GM12878 (cell line): ENCODE measurements around the gene ISOC2. TPM values are rescaled to one million over a fixed set of nuclear protein-coding genes. Genes with fewer than 3 reads are reported as not detected.

Experiments
- ATAC-seq: fragments of 200-7000 bp; cut with Tn5 transposase; 3 replicates; pipeline ENCODE4 v1.9.1; 2020; ENCODE audit warnings: mild to moderate bottlenecking, moderate library complexity
- BruUV-seq: library from RNA; stranded (reverse); fragments of 400-500 nt; replicated peaks from 2 replicates; lab custom pipeline; 2021; lab: Mats Ljungman, UMichigan
- CTCF ChIA-PET: fragments of 300-600 bp; sonication (Branson Sonifier 250); formaldehyde crosslinking; extraction: SDS; loops from one replicate; lab custom pipeline; 2021; ENCODE audit warnings: inconsistent platforms; lab: Yijun Ruan, JAX
- POLR2A ChIA-PET: fragments of 350-600 bp; formaldehyde crosslinking; extraction: SDS; loops from one replicate; lab custom pipeline; 2021; ENCODE audit warnings: inconsistent platforms; lab: Charles Lee
- RAD21 ChIA-PET: fragments of 300-600 bp; sonication (Branson Sonifier 250); formaldehyde crosslinking; loops from one replicate; lab custom pipeline; 2023; ENCODE audit warnings: antibody characterized with exemption; ENCODE audit not compliant: unreplicated experiment; lab: Charles Lee
- SMC1A ChIA-PET: fragments of 300-600 bp; sonication (Branson Sonifier 250); formaldehyde crosslinking; loops from one replicate; lab custom pipeline; 2023; ENCODE audit not compliant: unreplicated experiment, uncharacterized antibody; lab: Charles Lee
- DNase-seq: peaks from one replicate; pipeline ENCODE4 v3.0.0-alpha.2; 2011; ENCODE audit warnings: low read depth, low spot score
- FAIRE-seq: peaks from 3 replicates; lab custom pipeline; 2011; peaks lifted over from hg19 to GRCh38; lab: Jason Lieb, UNC
- H2AFZ ChIP-seq: 2 replicates; pipeline ENCODE4 v1.6.0; 2011; ENCODE audit warnings: low read depth, low read length, control low read depth; ENCODE audit not compliant: control insufficient read depth
- H3K27ac ChIP-seq: 2 replicates; pipeline ENCODE4 v1.5.1; 2011; ENCODE audit warnings: control low read depth; ENCODE audit not compliant: control insufficient read depth, insufficient read depth
- H3K27me3 ChIP-seq, 2 experiments: replicated peaks in 1 of 2; 2 replicates each; pipeline versions ENCODE4 v1.6.0 to v1.6.1; 2011; ENCODE audit warnings: low read length in 1 of 2; ENCODE audit not compliant: control insufficient read depth in 2 of 2, insufficient read depth in 2 of 2
- H3K36me3 ChIP-seq, 2 experiments: 2 replicates each; pipeline ENCODE4 v1.5.1; 2011; ENCODE audit warnings: low read length in 1 of 2; ENCODE audit not compliant: control insufficient read depth in 2 of 2, insufficient read depth in 2 of 2
- H3K4me1 ChIP-seq: 2 replicates; pipeline ENCODE4 v1.6.1; 2011; ENCODE audit warnings: mild to moderate bottlenecking, low read length, moderate library complexity, mixed read lengths; ENCODE audit not compliant: control insufficient read depth, insufficient read depth
- H3K4me2 ChIP-seq: 2 replicates; pipeline ENCODE4 v1.6.0; 2011; ENCODE audit warnings: control low read depth; ENCODE audit not compliant: control insufficient read depth, insufficient read depth
- H3K4me3 ChIP-seq: fragments of 200-600 bp; sonication (generic); 2 replicates; pipeline ENCODE4 v1.5.1; 2016
- H3K79me2 ChIP-seq: 2 replicates; pipeline ENCODE4 v1.6.0; 2011; ENCODE audit warnings: low read length; ENCODE audit not compliant: control insufficient read depth, insufficient read depth
- H3K9ac ChIP-seq: 2 replicates; pipeline ENCODE4 v1.8.0; 2011; ENCODE audit warnings: low read length, control low read depth, mixed read lengths; ENCODE audit not compliant: control insufficient read depth, insufficient read depth
- H3K9me3 ChIP-seq: replicated peaks from 3 replicates; pipeline ENCODE4 v1.5.1; 2011; ENCODE audit warnings: mild to moderate bottlenecking, low read length; ENCODE audit not compliant: control insufficient read depth, insufficient read depth
- H4K20me1 ChIP-seq: 2 replicates; pipeline ENCODE4 v1.6.0; 2011; ENCODE audit not compliant: control insufficient read depth, insufficient read depth
- CREB1 ChIP-seq: IDR thresholded peaks from 2 replicates; pipeline ENCODE4 v1.6.1; 2012; ENCODE audit warnings: low read depth, mild to moderate bottlenecking, inconsistent platforms
- CREM ChIP-seq: IDR thresholded peaks from 2 replicates; pipeline ENCODE4 v1.6.1; 2014; ENCODE audit warnings: antibody characterized with exemption, low read depth
- FOS ChIP-seq: IDR thresholded peaks from 3 replicates; pipeline ENCODE4 v1.6.1; 2011; ENCODE audit warnings: borderline replicate concordance; ENCODE audit not compliant: insufficient read length; ENCODE audit errors: extremely low read depth
- HCFC1 ChIP-seq: fragments of 150-350 bp; IDR thresholded peaks from 2 replicates; pipeline ENCODE4 v1.6.1; 2014; ENCODE audit warnings: low read length
- HSF1 ChIP-seq: fragments of 150-350 bp; IDR thresholded peaks from 2 replicates; pipeline ENCODE4 v1.6.1; 2014; ENCODE audit warnings: mild to moderate bottlenecking, low read depth, low read length
- MEF2B ChIP-seq: fragments of 450-650 bp; IDR thresholded peaks from 2 replicates; pipeline ENCODE4 v1.6.1; 2018; ENCODE audit warnings: mild to moderate bottlenecking, moderate library complexity; ENCODE audit not compliant: partially characterized antibody, poor library complexity, severe bottlenecking
- MTA2 ChIP-seq: fragments of 450-650 bp; IDR thresholded peaks from 2 replicates; pipeline ENCODE4 v1.6.1; 2016; ENCODE audit warnings: low read depth, mild to moderate bottlenecking, moderate library complexity
- POLR2A ChIP-seq: IDR thresholded peaks from 2 replicates; pipeline ENCODE4 v1.6.1; 2011; ENCODE audit warnings: low read depth, mild to moderate bottlenecking, low read length
- RAD21 ChIP-seq: IDR thresholded peaks from 2 replicates; pipeline ENCODE4 v1.6.1; 2011; ENCODE audit warnings: mild to moderate bottlenecking, low read depth, low read length, moderate library complexity; ENCODE audit not compliant: insufficient read depth
- SP1 ChIP-seq: IDR thresholded peaks from one replicate; pipeline ENCODE4 v1.6.1; 2011; ENCODE audit warnings: low read depth, low read length
- SPI1 ChIP-seq: IDR thresholded peaks from 2 replicates; pipeline ENCODE4 v1.6.1; 2011; ENCODE audit warnings: low read depth, mild to moderate bottlenecking, low read length, moderate library complexity, borderline replicate concordance; ENCODE audit not compliant: insufficient read depth
- SRF ChIP-seq, 2 experiments: IDR thresholded peaks; 2 replicates each; pipeline ENCODE4 v1.6.1; 2011; ENCODE audit warnings: low read depth in 2 of 2, low read length in 2 of 2, mild to moderate bottlenecking in 1 of 2, moderate library complexity in 1 of 2
- TAF1 ChIP-seq: IDR thresholded peaks from 2 replicates; pipeline ENCODE4 v1.6.1; 2011; ENCODE audit warnings: mild to moderate bottlenecking, low read depth, low read length, borderline replicate concordance
- TBL1XR1 ChIP-seq: IDR thresholded peaks from 2 replicates; pipeline ENCODE4 v1.6.1; 2012; ENCODE audit warnings: low read depth, low read length, improper control_type of control experiment
- TCF3 ChIP-seq: IDR thresholded peaks from 2 replicates; pipeline ENCODE4 v1.6.1; 2012; ENCODE audit warnings: low read depth, mild to moderate bottlenecking, low read length, borderline replicate concordance; ENCODE audit not compliant: insufficient read depth
- YY1 ChIP-seq: IDR thresholded peaks from 2 replicates; pipeline ENCODE4 v1.6.1; 2011; ENCODE audit warnings: low read depth, mild to moderate bottlenecking, low read length
- ZBTB40 ChIP-seq: fragments of 450-650 bp; IDR thresholded peaks from 2 replicates; pipeline ENCODE4 v1.6.1; 2016; ENCODE audit warnings: mild to moderate bottlenecking, moderate library complexity, borderline replicate concordance
- ZZZ3 ChIP-seq: IDR thresholded peaks from 2 replicates; pipeline ENCODE4 v1.6.1; 2011; ENCODE audit warnings: low read depth; ENCODE audit not compliant: control insufficient read depth, insufficient read length
- WGBS: methylation state at CpG from one replicate; pipeline ENCODE4 v1.1.6; 2016; ENCODE audit warnings: low lambda C conversion rate; ENCODE audit not compliant: insufficient replicate concordance, insufficient coverage; ENCODE audit errors: missing lambda C conversion rate; 5-methylcytosine and 5-hydroxymethylcytosine counted together
- in situ Hi-C: fragments of 300-500 bp; cut with MboI; formaldehyde crosslinking; loops from 9 replicates; pipeline ENCODE4 v1.14.3; 2018; ENCODE audit warnings: mixed read lengths
- intact Hi-C: fragments of 100-400 bp; cut with micrococcal nuclease; formaldehyde crosslinking; loops from one replicate; pipeline ENCODE4 v1.14.2; 2022; ENCODE audit not compliant: unreplicated experiment
- polyA plus RNA-seq, 11 experiments: library from polyadenylated mRNA; depleted of rRNA in 4 of 11; unstranded in 6 of 11; stranded (reverse) in 5 of 11; fragments of >200 nt; fragmentation: Nextera tagmentation in 4 of 11; fragmentation: Illumina TruSeq in 1 of 11; extraction: Ambion mirVana in 4 of 11; extraction: Trizol in 1 of 11; gene quantifications; 1 replicate in 1 of 11; 2 replicates in 10 of 11; pipeline versions ENCODE4 v1.2.1 to v1.2.3, GENCODE V29; 2011 to 2016; ENCODE audit warnings: inconsistent platforms in 2 of 11, missing spikeins in 2 of 11, low read depth in 1 of 11
- total RNA-seq, 4 experiments: library from RNA; depleted of rRNA in 3 of 4; stranded (reverse); fragments of >200 nt in 3 of 4; fragmentation: Illumina TruSeq in 1 of 4; extraction: Trizol in 1 of 4; gene quantifications; 2 replicates each; pipeline versions ENCODE4 v1.2.1 to v1.2.3, GENCODE V29; 2013 to 2021

ISOC2 gene
- total and polyA plus RNA-seq, 10 of the 15 experiments (the other 5 are each of a cell fraction or from before 2014, with no cell fraction given), result 0.72 to 238 (median 56.9) TPM

DNA sequence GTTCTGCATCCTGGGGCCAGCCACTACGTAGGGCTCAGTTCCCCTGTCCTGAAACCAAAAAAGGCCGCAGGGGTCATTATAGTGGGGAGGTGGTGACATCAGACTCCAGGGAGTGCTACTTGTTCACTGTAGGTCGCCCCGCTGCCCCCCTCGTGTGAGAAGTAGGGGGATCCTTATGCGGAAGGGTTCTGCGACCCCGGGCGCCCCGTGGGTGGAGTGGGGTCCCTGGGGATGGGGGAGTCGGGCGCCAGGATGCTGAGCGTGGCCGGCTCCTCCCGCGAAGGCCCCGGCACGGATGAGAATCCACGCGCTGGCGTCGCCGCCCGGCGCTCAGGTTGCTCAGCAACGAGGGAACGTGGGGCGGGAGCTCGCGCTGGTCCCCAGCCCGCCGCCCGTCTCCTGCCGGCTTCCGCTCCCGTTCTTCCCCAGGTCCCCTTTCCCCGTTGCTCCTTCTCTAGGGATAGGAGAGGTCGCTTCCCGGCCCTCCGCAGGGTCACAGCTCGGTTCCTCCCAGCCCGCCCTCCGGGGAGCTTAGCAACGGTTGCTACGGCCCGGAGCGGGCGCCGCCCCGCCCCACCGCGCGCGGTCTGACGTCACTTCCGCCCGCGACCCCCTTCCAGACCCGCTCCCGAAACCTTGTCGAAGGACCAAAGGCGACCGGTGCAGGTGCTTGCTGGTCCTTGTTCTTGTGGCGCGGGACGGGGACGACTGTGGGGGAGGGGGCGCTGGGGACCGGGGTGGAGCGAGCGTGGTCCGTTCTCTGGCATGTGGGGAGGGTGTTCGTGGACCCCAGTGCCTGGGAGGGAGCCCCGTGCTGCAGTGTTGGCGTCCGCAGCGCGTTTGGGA lies 23.4 kb upstream of the ISOC2 start, which contains the start of gene NAT14:
TSS of gene NAT14 (plus strand) at position 596 of the 846 bp plus-strand sequence. CDS start 521 bp downstream, outside the sequence.
- ATAC-seq, result peak; percentile 85
- Histone ChIP-seq H3K4me3 (peak within 1 kb of the TSS; percentile 78), H2AFZ (peak within 1 kb of the TSS; percentile 86), H3K4me1 (peaks cover 8% of the 10 kb centered on the region), H3K9me3 (no peaks in the 10 kb centered on the region), H3K79me2 (no peaks in the 10 kb centered on the region; the same call in 1 of the 2 replicates), H3K4me2 (peak within 1 kb of the TSS; percentile 68), H3K27me3 (no peaks in the 10 kb centered on the region), H3K27ac (peak within 1 kb of the TSS; percentile 58; the same call in 1 of the 2 replicates), H3K36me3 (peaks cover 0 to 9% of the 10 kb centered on the region in 2 experiments; a peak in 2 of 4 replicates), H3K9ac (peak within 1 kb of the TSS; percentile 78), H4K20me1 (no peaks in the 10 kb centered on the region)
- ChIA-PET POLR2A (interaction anchor here (0.6 to 1.0 kb wide), 3 partner anchors 19 to 228 kb away, joined by 3 to 4 read pairs (median 3); no protein-coding TSS in a partner anchor), SMC1A (interaction anchor here (0.9 to 1.6 kb wide), 4 partner anchors 8 to 115 kb away, joined by 3 to 7 read pairs (median 4); partner anchors contain the start of genes FIZ1 and ZNF628), CTCF (interaction anchor here (0.5 to 1.7 kb wide), 6 partner anchors 8 to 769 kb away, joined by 3 to 16 read pairs (median 4); partner anchors contain the start of genes ISOC2 and ZNF628), RAD21 (interaction anchor here (1.0 to 1.3 kb wide), 5 partner anchors 9 to 146 kb away, joined by 3 to 10 read pairs (median 3); partner anchors contain the start of genes ISOC2 and ZNF628)
- no TSS peak for BruUV-seq
- intact Hi-C loops (no loop called here), in situ Hi-C loops (no loop called here)
- DNase-seq, result no peak
- peak; percentile 76 for FAIRE-seq
- 2% methylated on average over 54 of the region's 78 CpGs for WGBS
- TF ChIP-seq ZBTB40 (peak; percentile 73), TBL1XR1 (no peak), MTA2 (no peak), SPI1 (peak; percentile 23; the same call in 1 of the 2 replicates), CREB1 (peak; percentile 88), SP1 (peak; percentile 10), YY1 (peak; percentile 36; the same call in 1 of the 2 replicates), HCFC1 (no peak; the same call in 1 of the 2 replicates), CREM (peak; percentile 95), ZZZ3 (no peak), FOS (no peak), RAD21 (no peak), POLR2A (peak; percentile 34), TAF1 (peak; percentile 35; the same call in 1 of the 2 replicates), MEF2B (peak; percentile 41), TCF3 (0 out of 2 replicates have a peak, but pooled peaks have one; percentile 16), HSF1 (no peak), SRF (IDR thresholded peaks at IDR 0.05; ENCODE audit: low read depth in 2 of 2, low read length in 2 of 2) (no peak)
